Ishikawa (cell line): ENCODE measurements around the gene RBM19.

Source experiments
- CEBPB ChIP-seq: IDR thresholded peaks from 2 replicates; pipeline ENCODE4 v1.6.1; 2012
- CREB1 ChIP-seq: IDR thresholded peaks from 2 replicates; pipeline ENCODE4 v1.6.1; 2012; ENCODE audit warnings: low read depth
- EGR1 ChIP-seq: IDR thresholded peaks from 2 replicates; pipeline ENCODE4 v1.6.1; 2012
- EP300 ChIP-seq: IDR thresholded peaks from 2 replicates; pipeline ENCODE4 v1.6.1; 2012; ENCODE audit warnings: borderline replicate concordance
- FOXM1 ChIP-seq: IDR thresholded peaks from 2 replicates; pipeline ENCODE4 v1.6.1; 2012; ENCODE audit warnings: low read depth, borderline replicate concordance
- MAX ChIP-seq: IDR thresholded peaks from 2 replicates; pipeline ENCODE4 v1.6.1; 2012
- NFIC ChIP-seq: IDR thresholded peaks from 2 replicates; pipeline ENCODE4 v1.6.1; 2012
- RAD21 ChIP-seq: IDR thresholded peaks from 2 replicates; pipeline ENCODE4 v1.6.1; 2012; ENCODE audit warnings: low read depth
- REST ChIP-seq: IDR thresholded peaks from 2 replicates; pipeline ENCODE4 v1.6.1; 2012; ENCODE audit warnings: low read depth, mild to moderate bottlenecking
- TAF1 ChIP-seq: IDR thresholded peaks from 2 replicates; pipeline ENCODE4 v1.6.1; 2012; ENCODE audit warnings: low read depth, mild to moderate bottlenecking
- TCF12 ChIP-seq: IDR thresholded peaks from 2 replicates; pipeline ENCODE4 v1.6.1; 2012; ENCODE audit warnings: low read depth
- TEAD4 ChIP-seq: IDR thresholded peaks from 2 replicates; pipeline ENCODE4 v1.6.1; 2012
- USF1 ChIP-seq: IDR thresholded peaks from 2 replicates; pipeline ENCODE4 v1.6.1; 2012
- YY1 ChIP-seq: IDR thresholded peaks from 2 replicates; pipeline ENCODE4 v1.6.1; 2012; ENCODE audit warnings: low read depth
- ZBTB7A ChIP-seq: IDR thresholded peaks from 2 replicates; pipeline ENCODE4 v1.6.1; 2012; ENCODE audit warnings: low read depth

The RBM19 gene

GRCh38 chr12:113896841-113897240, 69.3 kb downstream of the RBM19 start:
- TF ChIP-seq TEAD4 = no peak
- no peak for TF ChIP-seq EGR1
- no peak for TF ChIP-seq MAX
- no peak for TF ChIP-seq RAD21
- TF ChIP-seq YY1 = no peak
- TF ChIP-seq CEBPB = no peak

GRCh38 chr12:113896194-113896593, 69.9 kb downstream of the RBM19 start:
- TF ChIP-seq YY1 (no peak), FOXM1 (no peak), TEAD4 (no peak), TCF12 (no peak), EP300 (no peak), USF1 (no peak), CREB1 (no peak), REST (no peak), ZBTB7A (no peak), EGR1 (no peak), CEBPB (no peak), NFIC (no peak), MAX (no peak), TAF1 (no peak), RAD21 (no peak)

- TF ChIP-seq EGR1 (no peak), USF1 (no peak), YY1 (no peak), CEBPB (no peak), ZBTB7A (no peak), TCF12 (no peak), TEAD4 (no peak), FOXM1 (no peak), REST (no peak), RAD21 (no peak), MAX (no peak), EP300 (no peak), NFIC (no peak), TAF1 (no peak), CREB1 (no peak)
Observed at GRCh38 chr12:113895176-113895575, 70.9 kb downstream of the RBM19 start.

GRCh38 chr12:113894697-113895096, 71.4 kb downstream of the RBM19 start:
- no peak for TF ChIP-seq ZBTB7A
- TF ChIP-seq RAD21 = no peak
- no peak for TF ChIP-seq MAX
- TF ChIP-seq EGR1 = no peak

GRCh38 chr12:113893221-113893620, 72.9 kb downstream of the RBM19 start:
- TF ChIP-seq EGR1 = no peak
- TF ChIP-seq TEAD4 = no peak
- no peak for TF ChIP-seq USF1
- TF ChIP-seq FOXM1 = no peak
- no peak for TF ChIP-seq NFIC
- TF ChIP-seq RAD21 = no peak
- no peak for TF ChIP-seq EP300
- TF ChIP-seq TCF12 = no peak
- TF ChIP-seq TAF1 = no peak
- no peak for TF ChIP-seq CEBPB
- TF ChIP-seq CREB1 = no peak
- TF ChIP-seq ZBTB7A = no peak

- TF ChIP-seq MAX = no peak
Observed at GRCh38 chr12:113892556-113892955, 73.6 kb downstream of the RBM19 start.
